GM12801 (cell line): ENCODE results near the gene DOCK10.

Source experiments
- TF ChIP-seq, protein P1 (sequence below): IDR thresholded peaks from one replicate; pipeline ENCODE4 v1.5.1; 2011; ENCODE audit warnings: control low read depth; ENCODE audit not compliant: insufficient read length; ENCODE audit errors: extremely low read depth

DOCK10 gene

DNA sequence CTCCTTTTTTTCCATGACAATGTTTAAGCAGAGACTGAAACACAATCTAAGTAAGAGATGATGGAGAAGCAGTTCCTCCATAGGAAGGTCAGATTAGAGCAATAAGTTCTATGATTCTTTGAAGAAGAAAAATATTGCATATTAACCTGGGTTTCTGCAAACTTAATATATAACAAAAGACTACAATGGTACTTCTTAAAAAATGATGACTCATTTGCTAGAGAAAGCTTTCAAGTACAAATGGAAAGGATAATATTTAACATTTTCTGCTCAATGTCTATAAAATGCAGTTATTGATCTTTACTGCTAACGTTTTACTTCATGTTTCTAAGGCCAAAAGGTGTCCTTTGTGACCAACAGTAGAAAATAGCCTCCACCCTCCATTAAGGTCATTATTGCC lies 158.6 kb downstream of the DOCK10 start:
- TF ChIP-seq, protein P1, sequence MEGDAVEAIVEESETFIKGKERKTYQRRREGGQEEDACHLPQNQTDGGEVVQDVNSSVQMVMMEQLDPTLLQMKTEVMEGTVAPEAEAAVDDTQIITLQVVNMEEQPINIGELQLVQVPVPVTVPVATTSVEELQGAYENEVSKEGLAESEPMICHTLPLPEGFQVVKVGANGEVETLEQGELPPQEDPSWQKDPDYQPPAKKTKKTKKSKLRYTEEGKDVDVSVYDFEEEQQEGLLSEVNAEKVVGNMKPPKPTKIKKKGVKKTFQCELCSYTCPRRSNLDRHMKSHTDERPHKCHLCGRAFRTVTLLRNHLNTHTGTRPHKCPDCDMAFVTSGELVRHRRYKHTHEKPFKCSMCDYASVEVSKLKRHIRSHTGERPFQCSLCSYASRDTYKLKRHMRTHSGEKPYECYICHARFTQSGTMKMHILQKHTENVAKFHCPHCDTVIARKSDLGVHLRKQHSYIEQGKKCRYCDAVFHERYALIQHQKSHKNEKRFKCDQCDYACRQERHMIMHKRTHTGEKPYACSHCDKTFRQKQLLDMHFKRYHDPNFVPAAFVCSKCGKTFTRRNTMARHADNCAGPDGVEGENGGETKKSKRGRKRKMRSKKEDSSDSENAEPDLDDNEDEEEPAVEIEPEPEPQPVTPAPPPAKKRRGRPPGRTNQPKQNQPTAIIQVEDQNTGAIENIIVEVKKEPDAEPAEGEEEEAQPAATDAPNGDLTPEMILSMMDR, result no peak

DNA sequence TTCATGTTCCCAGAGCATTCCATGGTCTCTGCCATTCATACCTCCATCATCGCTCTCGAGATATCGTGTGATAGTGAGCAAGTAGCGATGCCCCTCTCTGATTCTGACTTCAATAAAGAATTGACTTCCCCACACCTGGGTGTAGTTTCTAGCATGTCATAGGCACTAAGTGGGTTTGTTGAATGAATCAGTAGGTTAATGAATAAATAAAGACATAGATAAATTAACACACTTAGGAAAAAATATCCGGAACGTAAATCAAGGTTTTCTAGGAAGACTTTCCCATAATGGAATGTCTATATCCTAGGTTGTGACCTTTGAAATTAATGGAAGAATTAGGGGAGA lies 159.1 kb downstream of the DOCK10 start:
- TF ChIP-seq, protein P1, result no peak

DNA sequence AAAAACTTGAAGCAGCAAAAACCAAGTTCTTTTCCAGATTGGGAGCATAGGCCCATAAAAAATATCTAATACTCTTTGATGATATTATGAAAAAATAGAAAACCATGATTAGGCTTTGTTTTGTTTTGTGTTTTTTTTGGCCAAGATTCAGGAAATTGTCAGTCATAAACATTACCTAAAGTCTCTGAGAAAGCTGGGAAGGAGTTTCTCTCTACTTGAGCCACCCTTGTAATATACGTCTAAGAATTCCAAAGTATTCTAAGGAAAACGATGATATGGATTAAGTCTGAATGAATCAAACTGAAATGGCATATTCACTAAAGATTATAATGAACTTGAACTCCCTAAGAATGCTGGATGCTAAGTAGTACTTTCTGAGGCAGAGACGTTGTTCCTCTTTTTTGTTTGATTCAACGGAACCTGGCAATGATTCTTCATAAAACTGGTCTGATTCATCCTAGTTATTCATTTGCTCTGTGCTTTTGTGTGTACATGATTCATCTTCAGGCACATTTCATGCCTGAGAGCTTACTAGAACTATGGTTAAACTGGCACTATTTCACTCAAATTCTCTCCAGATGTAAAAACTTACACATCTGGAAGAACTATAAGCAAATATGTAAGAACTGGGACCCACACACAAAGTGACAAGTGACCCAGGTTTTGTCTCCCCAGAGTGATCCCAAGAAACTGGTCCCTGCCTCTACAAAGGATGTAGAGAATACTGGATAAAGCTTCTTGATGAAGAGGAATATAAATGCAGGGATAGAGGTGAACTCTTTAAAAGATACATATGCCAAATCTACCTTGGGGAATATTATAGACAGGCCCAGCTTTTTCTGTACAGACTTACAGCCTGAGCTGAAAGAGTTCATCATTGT lies 159.7 kb downstream of the DOCK10 start:
- TF ChIP-seq, protein P1, result no peak

DNA sequence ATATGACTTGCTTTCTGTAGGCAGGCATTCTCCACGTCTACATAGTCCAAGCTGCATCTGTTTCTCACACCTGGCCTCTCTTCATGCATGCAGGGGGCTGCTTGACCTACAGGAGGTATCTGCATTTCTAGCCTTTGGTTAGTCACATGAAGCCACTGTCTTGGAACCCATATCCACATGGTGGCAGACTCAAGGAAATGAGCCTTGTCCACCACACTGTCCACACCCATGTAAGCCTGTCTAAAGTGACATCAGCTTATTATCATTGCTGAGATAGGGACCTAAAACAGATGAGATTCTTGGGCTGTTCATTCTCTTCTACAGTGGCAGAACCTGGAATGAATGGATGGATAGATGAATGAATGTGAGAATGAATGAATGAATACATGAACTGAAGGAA lies 160.4 kb downstream of the DOCK10 start:
- TF ChIP-seq, protein P1, result no peak

DNA sequence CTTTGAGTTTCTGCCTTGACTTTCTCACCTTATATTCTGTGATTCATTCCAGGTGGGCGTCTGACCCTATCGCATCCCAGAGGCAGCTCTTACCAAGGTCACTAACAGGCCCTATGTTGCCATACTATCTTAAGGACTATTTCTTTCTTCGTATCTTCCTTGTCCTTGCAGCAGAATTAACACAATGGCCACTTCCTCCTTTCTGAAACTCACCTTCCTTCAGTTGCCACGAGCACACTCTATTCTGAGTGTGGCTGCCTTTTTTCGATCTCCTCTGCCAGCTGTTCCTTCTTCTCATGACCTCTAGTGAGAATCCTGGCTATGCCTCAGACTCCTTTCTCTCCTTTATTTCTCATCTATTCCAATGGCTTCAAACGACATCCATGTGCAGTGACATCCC lies 165.7 kb downstream of the DOCK10 start:
- TF ChIP-seq, protein P1, result no peak

DNA sequence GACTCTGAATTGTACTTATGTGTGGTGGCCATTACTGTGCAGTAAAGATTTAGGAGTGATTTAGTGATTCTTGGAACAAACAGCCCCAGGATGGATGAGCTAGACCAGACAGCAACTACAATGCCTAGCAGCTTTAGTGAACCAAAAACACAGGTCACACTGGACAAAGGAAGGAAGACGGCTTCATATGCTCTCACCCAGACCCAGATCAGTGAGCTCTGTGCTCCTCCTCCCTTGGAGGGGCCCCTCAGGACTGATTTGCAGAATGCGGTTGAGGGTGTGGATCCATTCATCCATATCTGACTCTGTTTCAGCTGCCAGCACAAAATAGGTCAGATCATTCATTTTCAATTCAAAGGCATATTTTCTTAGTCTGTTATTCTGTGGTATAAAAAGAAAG lies 166.4 kb downstream of the DOCK10 start:
- TF ChIP-seq, protein P1, result no peak

DNA sequence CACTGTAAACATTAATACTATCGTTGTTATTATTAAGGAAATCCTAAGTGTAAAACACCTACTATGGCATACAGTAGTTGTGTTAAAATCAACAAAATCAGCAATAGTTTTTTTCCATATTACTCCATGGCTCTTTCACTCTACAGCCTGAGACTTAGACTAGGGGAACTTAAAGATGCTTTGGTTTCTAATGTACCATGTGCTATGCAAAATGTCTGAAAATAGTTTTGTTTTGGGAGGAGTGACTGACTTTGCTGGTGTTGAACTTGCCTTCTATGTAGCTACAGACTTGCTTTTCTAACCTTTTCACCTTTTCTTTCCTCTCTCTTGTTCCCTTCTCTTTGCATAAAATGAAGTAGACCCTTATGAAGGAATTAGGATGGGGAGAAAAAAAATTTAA lies 167.1 kb downstream of the DOCK10 start:
- TF ChIP-seq, protein P1, result no peak
